Fibroblast of upper back skin (primary cell): ENCODE measurements around the gene FBN1.

ENCODE experiments used
- DNase-seq: peaks from one replicate; pipeline ENCODE4 v3.0.0-alpha.2; 2013

Gene FBN1

GRCh38 chr15:48645558-48646330 lies at the start of gene FBN1:
FBN1 (minus strand) TSS chr15:48645709; CDS start chr15:48644769, 940 bp downstream.
- DNase-seq: peak; percentile 94

- peak; percentile 80 for DNase-seq
These were observed 48.0 kb upstream of the FBN1 start for GRCh38 chr15:48693484-48693883.

GRCh38 chr15:48688493-48688892 lies 43.0 kb upstream of the FBN1 start:
- DNase-seq: no peak

- no peak for DNase-seq
These were observed 38.7 kb upstream of the FBN1 start for GRCh38 chr15:48683991-48684765.

GRCh38 chr15:48682942-48683651 lies 37.6 kb upstream of the FBN1 start:
- peak; percentile 72 for DNase-seq

GRCh38 chr15:48681353-48681752 lies 35.8 kb upstream of the FBN1 start:
- peak; percentile 45 for DNase-seq

- DNase-seq: peak; percentile 96
These were observed 35.3 kb upstream of the FBN1 start for GRCh38 chr15:48680841-48681240.

- DNase-seq: no peak
These were observed 34.4 kb upstream of the FBN1 start for GRCh38 chr15:48679952-48680351.

GRCh38 chr15:48678851-48679250 lies 33.3 kb upstream of the FBN1 start:
- DNase-seq: no peak

- no peak for DNase-seq
These were observed 32.3 kb upstream of the FBN1 start for GRCh38 chr15:48677821-48678220.

- peak; percentile 43 for DNase-seq
These were observed 29.9 kb upstream of the FBN1 start for GRCh38 chr15:48675436-48675835.

- peak; percentile 84 for DNase-seq
These were observed 29.4 kb upstream of the FBN1 start for GRCh38 chr15:48674876-48675275.

- DNase-seq: no peak
These were observed 26.7 kb upstream of the FBN1 start for GRCh38 chr15:48672206-48672605.

GRCh38 chr15:48671103-48672022 lies 25.9 kb upstream of the FBN1 start:
- peak; percentile 97 for DNase-seq

- peak; percentile 78 for DNase-seq
These were observed 22.2 kb upstream of the FBN1 start for GRCh38 chr15:48667701-48668100.

GRCh38 chr15:48664436-48664835 lies 18.9 kb upstream of the FBN1 start:
- DNase-seq: no peak

GRCh38 chr15:48657950-48658591 lies 12.6 kb upstream of the FBN1 start:
- no peak for DNase-seq

- no peak for DNase-seq
These were observed 9.3 kb upstream of the FBN1 start for GRCh38 chr15:48654801-48655200.

- no peak for DNase-seq
These were observed 8.6 kb upstream of the FBN1 start for GRCh38 chr15:48653913-48654670.

GRCh38 chr15:48653216-48653615 lies 7.7 kb upstream of the FBN1 start:
- no peak for DNase-seq

- no peak for DNase-seq
These were observed 7.1 kb upstream of the FBN1 start for GRCh38 chr15:48652510-48653076.
